Measurements from ENCODE around the gene ACTL7B.
"Not testable (repeated sequence)": the region's sequence is repeated elsewhere in the genome, so short reads cannot be mapped to it uniquely, and the experiment has no call there.

GRCh38 chr9:108848296-108848695, 7.5 kb downstream of the ACTL7B start:
- TF ChIP-seq, protein P1, sequence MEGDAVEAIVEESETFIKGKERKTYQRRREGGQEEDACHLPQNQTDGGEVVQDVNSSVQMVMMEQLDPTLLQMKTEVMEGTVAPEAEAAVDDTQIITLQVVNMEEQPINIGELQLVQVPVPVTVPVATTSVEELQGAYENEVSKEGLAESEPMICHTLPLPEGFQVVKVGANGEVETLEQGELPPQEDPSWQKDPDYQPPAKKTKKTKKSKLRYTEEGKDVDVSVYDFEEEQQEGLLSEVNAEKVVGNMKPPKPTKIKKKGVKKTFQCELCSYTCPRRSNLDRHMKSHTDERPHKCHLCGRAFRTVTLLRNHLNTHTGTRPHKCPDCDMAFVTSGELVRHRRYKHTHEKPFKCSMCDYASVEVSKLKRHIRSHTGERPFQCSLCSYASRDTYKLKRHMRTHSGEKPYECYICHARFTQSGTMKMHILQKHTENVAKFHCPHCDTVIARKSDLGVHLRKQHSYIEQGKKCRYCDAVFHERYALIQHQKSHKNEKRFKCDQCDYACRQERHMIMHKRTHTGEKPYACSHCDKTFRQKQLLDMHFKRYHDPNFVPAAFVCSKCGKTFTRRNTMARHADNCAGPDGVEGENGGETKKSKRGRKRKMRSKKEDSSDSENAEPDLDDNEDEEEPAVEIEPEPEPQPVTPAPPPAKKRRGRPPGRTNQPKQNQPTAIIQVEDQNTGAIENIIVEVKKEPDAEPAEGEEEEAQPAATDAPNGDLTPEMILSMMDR (IDR thresholded peaks at IDR 0.05; ENCODE audit: borderline replicate concordance, extremely low read depth, low read length, poor library complexity, severe bottlenecking): not testable (repeated sequence)
- not testable (repeated sequence) for TF ChIP-seq EZH2 (IDR thresholded peaks at IDR 0.05; ENCODE audit: borderline replicate concordance, low read depth, low read length, severe bottlenecking)
